CD4-positive, alpha-beta T cell (primary cell): ENCODE measurements around the gene CLIC5. TPM values are rescaled to one million over a fixed set of nuclear protein-coding genes. Genes with fewer than 3 reads are reported as not detected.

ENCODE experiments used
- ATAC-seq: fragments of 200-7000 bp; cut with Tn5 transposase; one replicate; pipeline ENCODE4 v1.10.0; 2022; ENCODE audit warnings: mild to moderate bottlenecking; ENCODE audit not compliant: poor library complexity
- CTCF ChIA-PET: fragments of 350-600 bp; sonication (Branson Sonifier 250); formaldehyde crosslinking; loops from one replicate; lab custom pipeline; 2021; ENCODE audit warnings: antibody characterized with exemption, inconsistent platforms; lab: Charles Lee
- POLR2A ChIA-PET: fragments of 350-600 bp; sonication (Branson Sonifier 250); formaldehyde crosslinking; loops from one replicate; lab custom pipeline; 2021; ENCODE audit warnings: antibody characterized with exemption, inconsistent platforms; lab: Charles Lee
- DNase-seq, 14 experiments: peaks; one replicate each; pipeline ENCODE4 v3.0.0-alpha.2; 2013 to 2020; ENCODE audit warnings: mixed read lengths in 2 of 14
- H3K27ac ChIP-seq, 2 donors: one replicate each; pipeline versions ENCODE4 v1.5.1 to v1.7.0; 2013; ENCODE audit warnings: low read length in 2 of 2, low read depth in 1 of 2, mild to moderate bottlenecking in 1 of 2
- H3K27me3 ChIP-seq, 2 experiments: 1 replicate in 1 of 2; 2 replicates in 1 of 2; pipeline versions ENCODE4 v1.6.1 to v1.7.0; 2013; ENCODE audit warnings: low read length in 2 of 2, control low read depth in 1 of 2, mild to moderate bottlenecking in 1 of 2, moderate library complexity in 1 of 2; ENCODE audit not compliant: insufficient read depth in 2 of 2, control insufficient read depth in 1 of 2
- H3K36me3 ChIP-seq: one replicate; pipeline ENCODE4 v1.6.1; 2013; ENCODE audit warnings: low read length, control low read depth; ENCODE audit not compliant: insufficient read depth
- H3K4me1 ChIP-seq: one replicate; pipeline ENCODE4 v1.6.1; 2013; ENCODE audit warnings: low read length, control low read depth; ENCODE audit not compliant: insufficient read depth
- H3K4me3 ChIP-seq: one replicate; pipeline ENCODE4 v1.5.1; 2013; ENCODE audit warnings: mild to moderate bottlenecking, low read length, moderate library complexity
- H3K9me3 ChIP-seq, 2 experiments: 1 replicate in 1 of 2; 2 replicates in 1 of 2; pipeline versions ENCODE4 v1.6.1 to v1.7.0; 2013; ENCODE audit warnings: low read length in 2 of 2, mild to moderate bottlenecking in 2 of 2, control low read depth in 1 of 2, moderate library complexity in 1 of 2; ENCODE audit not compliant: control insufficient read depth in 1 of 2, insufficient read depth in 1 of 2
- H3K27ac Mint-ChIP-seq: one replicate; pipeline ENCODE4 v1.8.0; 2020; ENCODE audit warnings: mixed read lengths
- H3K27me3 Mint-ChIP-seq: one replicate; pipeline ENCODE4 v1.8.0; 2021; ENCODE audit warnings: mixed read lengths
- H3K36me3 Mint-ChIP-seq: one replicate; pipeline ENCODE4 v1.8.0; 2021; ENCODE audit warnings: low read depth, mixed read lengths
- H3K4me1 Mint-ChIP-seq: one replicate; pipeline ENCODE4 v1.8.0; 2021; ENCODE audit warnings: low read depth, mixed read lengths
- H3K4me3 Mint-ChIP-seq: one replicate; pipeline ENCODE4 v1.8.0; 2020; ENCODE audit warnings: mild to moderate bottlenecking, mixed read lengths
- H3K9me3 Mint-ChIP-seq: one replicate; pipeline ENCODE4 v1.8.0; 2020; ENCODE audit warnings: mixed read lengths
- intact Hi-C, 2 experiments: fragments of 100-400 bp; cut with DNase I in 1 of 2; cut with micrococcal nuclease in 1 of 2; formaldehyde crosslinking; loops; one replicate each; pipeline versions ENCODE4 v1.15.1 to v1.9.0; 2023 to 2025; cut with DNase I, micrococcal nuclease
- total RNA-seq, 174 experiments: library from RNA in 2 of 174; stranded (reverse) in 2 of 174; gene quantifications; one replicate each; pipeline ENCODE4 v1.2.3 and lab custom pipeline; 2021 to 2026
- TF ChIP-seq, protein P1 (sequence below): fragments of 200-600 bp; IDR thresholded peaks from one replicate; pipeline ENCODE4 v1.8.0; 2022; ENCODE audit warnings: antibody characterized with exemption, mild to moderate bottlenecking

CLIC5 gene
- total RNA-seq, 2 experiments from 2014 or later = 2.5 to 2.8 TPM

DNA sequence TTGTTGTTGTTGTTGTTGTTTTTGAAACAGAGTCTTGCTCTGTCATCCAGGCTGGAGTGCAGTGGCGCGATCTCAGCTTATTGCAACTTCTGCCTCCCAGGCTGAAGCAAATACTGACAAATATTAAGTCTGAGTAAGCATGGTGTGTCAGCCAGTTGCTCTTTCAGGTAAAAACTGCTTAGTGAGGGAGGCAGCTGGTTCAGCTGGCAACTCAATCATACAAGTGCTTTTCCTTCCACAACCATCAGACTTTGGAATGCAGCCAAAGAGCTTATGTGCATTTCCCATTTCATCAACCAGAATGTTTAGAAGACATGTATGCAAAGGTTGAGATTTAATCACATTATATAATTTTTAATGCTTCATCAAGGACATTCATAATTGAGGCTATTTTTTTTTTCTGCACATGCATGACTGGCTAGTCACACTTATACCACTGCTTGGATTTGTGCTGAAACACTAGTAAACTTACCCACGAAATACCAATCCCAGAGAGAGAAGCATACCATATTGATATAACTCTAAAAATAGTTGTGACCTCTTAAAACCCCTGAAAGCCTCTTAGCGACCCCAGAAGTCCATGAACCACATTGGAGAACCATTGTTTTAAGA, 56.0 kb downstream of the CLIC5 start:
- Mint-ChIP-seq H3K4me3 (no peak overlapping the region), H3K36me3 (no peaks in the 10 kb centered on the region), H3K4me1 (no peaks in the 10 kb centered on the region), H3K9me3 (no peaks in the 10 kb centered on the region), H3K27me3 (no peaks in the 10 kb centered on the region), H3K27ac (no peak overlapping the region)
- ChIA-PET POLR2A (interaction anchor here (1.1 kb wide), 1 partner anchor 15 kb away, joined by 3 read pairs; no protein-coding TSS in a partner anchor), CTCF (no interaction called here)
- no peak overlapping the region for H3K27ac ChIP-seq
- H3K4me1 ChIP-seq = no peaks in the 10 kb centered on the region
- no peak overlapping the region for H3K4me3 ChIP-seq
- H3K9me3 ChIP-seq = no peaks in the 10 kb centered on the region
- DNase-seq (no peak), ATAC-seq (no peak)
- intact Hi-C loops = no loop called here
- H3K27me3 ChIP-seq = no peaks in the 10 kb centered on the region
- TF ChIP-seq, protein P1, sequence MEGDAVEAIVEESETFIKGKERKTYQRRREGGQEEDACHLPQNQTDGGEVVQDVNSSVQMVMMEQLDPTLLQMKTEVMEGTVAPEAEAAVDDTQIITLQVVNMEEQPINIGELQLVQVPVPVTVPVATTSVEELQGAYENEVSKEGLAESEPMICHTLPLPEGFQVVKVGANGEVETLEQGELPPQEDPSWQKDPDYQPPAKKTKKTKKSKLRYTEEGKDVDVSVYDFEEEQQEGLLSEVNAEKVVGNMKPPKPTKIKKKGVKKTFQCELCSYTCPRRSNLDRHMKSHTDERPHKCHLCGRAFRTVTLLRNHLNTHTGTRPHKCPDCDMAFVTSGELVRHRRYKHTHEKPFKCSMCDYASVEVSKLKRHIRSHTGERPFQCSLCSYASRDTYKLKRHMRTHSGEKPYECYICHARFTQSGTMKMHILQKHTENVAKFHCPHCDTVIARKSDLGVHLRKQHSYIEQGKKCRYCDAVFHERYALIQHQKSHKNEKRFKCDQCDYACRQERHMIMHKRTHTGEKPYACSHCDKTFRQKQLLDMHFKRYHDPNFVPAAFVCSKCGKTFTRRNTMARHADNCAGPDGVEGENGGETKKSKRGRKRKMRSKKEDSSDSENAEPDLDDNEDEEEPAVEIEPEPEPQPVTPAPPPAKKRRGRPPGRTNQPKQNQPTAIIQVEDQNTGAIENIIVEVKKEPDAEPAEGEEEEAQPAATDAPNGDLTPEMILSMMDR = no peak
- H3K36me3 ChIP-seq = peaks cover 2% of the 10 kb centered on the region

DNA sequence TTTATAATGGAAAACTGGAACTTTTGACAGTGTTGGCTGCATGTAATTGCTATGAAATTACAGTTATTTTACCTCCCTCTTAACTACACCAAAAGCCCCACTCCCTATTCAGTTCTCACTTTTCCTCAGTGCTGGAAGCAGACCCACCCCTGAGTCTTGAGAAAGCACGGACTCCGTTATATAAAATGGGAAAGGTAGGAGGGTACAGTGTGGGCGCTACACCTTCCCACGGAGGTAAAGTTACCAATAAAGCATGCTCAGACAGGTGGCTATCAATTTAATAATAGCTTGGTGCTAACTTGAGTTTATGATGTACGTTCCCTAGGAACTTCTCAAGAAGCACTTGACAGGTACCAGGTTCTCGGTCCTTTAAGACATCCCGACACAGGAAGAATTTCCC, 59.0 kb downstream of the CLIC5 start:
- H3K27ac ChIP-seq = no peak overlapping the region
- no peak for ATAC-seq
- CTCF ChIA-PET = no interaction called here

DNA sequence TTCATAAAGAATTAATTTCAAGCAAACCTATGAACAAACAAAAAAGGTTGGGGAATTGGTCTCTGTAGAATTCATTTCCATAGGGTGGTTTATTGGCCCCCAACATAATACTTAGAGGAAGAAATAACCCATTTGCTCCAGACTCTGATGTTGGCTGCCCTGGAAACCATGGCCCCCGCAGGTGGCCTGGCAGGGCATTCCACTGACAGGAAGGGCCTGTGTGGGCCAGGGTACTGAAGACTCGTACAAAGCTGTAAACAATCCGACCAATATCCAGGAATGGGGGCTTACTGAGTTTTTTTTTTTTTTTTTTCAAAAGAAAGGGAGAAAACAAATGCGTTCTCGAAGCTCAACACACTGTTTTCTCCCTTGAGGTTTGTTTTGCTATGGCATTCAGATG, 59.5 kb downstream of the CLIC5 start:
- no peaks in the 10 kb centered on the region for H3K4me1 Mint-ChIP-seq
- H3K27ac Mint-ChIP-seq = no peak overlapping the region

More for the DNA sequence above, 59.0 kb downstream of the CLIC5 start:
- no peaks in the 10 kb centered on the region for H3K27me3 Mint-ChIP-seq
- peaks cover 11% of the 10 kb centered on the region for H3K36me3 ChIP-seq
- TF ChIP-seq, protein P1 = no peak
- H3K4me1 ChIP-seq = no peaks in the 10 kb centered on the region
- POLR2A ChIA-PET = no interaction called here
- H3K4me3 Mint-ChIP-seq = no peak overlapping the region
- no peaks in the 10 kb centered on the region for H3K9me3 ChIP-seq
- intact Hi-C loops = no loop called here
- H3K4me1 Mint-ChIP-seq = no peaks in the 10 kb centered on the region
- no peaks in the 10 kb centered on the region for H3K9me3 Mint-ChIP-seq
- H3K27ac Mint-ChIP-seq = no peak overlapping the region
- H3K36me3 Mint-ChIP-seq = no peaks in the 10 kb centered on the region
- H3K27me3 ChIP-seq = no peaks in the 10 kb centered on the region
- H3K4me3 ChIP-seq = no peak overlapping the region
- DNase-seq = no peak

More for the DNA sequence above, 59.5 kb downstream of the CLIC5 start:
- no peak for ATAC-seq
- Mint-ChIP-seq H3K36me3 (no peaks in the 10 kb centered on the region), H3K9me3 (no peaks in the 10 kb centered on the region), H3K27me3 (no peaks in the 10 kb centered on the region), H3K4me3 (no peak overlapping the region)
- Histone ChIP-seq H3K4me3 (no peak overlapping the region), H3K27me3 (no peaks in the 10 kb centered on the region), H3K9me3 (no peaks in the 10 kb centered on the region), H3K36me3 (peaks cover 11% of the 10 kb centered on the region), H3K27ac (no peak overlapping the region), H3K4me1 (no peaks in the 10 kb centered on the region)
- POLR2A ChIA-PET = no interaction called here
- DNase-seq = no peak
- intact Hi-C loops = no loop called here
- CTCF ChIA-PET = no interaction called here
- TF ChIP-seq, protein P1 = no peak
